Ovary (tissue), 9 donors: Measurements from ENCODE around the gene RMND5B. TPM values are rescaled to one million over a fixed set of nuclear protein-coding genes. Genes with fewer than 3 reads are reported as not detected.

ENCODE experiments used
- DNase-seq, 5 donors: peaks; one replicate each; pipeline ENCODE4 v3.0.0-alpha.2; 2019 to 2020
- H3K27ac ChIP-seq, 2 donors: fragments of 200-600 bp; one replicate each; pipeline versions ENCODE4 v1.5.1 to v1.8.0; 2019 to 2022
- H3K27me3 ChIP-seq: fragments of 200-600 bp; one replicate; pipeline ENCODE4 v1.8.0; 2022
- H3K36me3 ChIP-seq: fragments of 200-600 bp; sonication (generic); one replicate; pipeline ENCODE4 v1.5.1; 2019
- H3K4me1 ChIP-seq: one replicate; pipeline ENCODE4 v1.8.1; 2013; ENCODE audit warnings: mild to moderate bottlenecking, moderate library complexity; ENCODE audit not compliant: insufficient read depth
- H3K4me3 ChIP-seq: fragments of 200-600 bp; sonication (generic); one replicate; pipeline ENCODE4 v1.5.1; 2017
- H3K9me3 ChIP-seq, 2 donors: fragments of 200-600 bp in 1 of 2; sonication (generic) in 1 of 2; one replicate each; pipeline versions ENCODE4 v1.5.1 to v1.8.1; 2013 to 2019; ENCODE audit warnings: mild to moderate bottlenecking in 1 of 2, moderate library complexity in 1 of 2
- EP300 ChIP-seq: sonication (generic); formaldehyde crosslinking; IDR thresholded peaks from one replicate; pipeline ENCODE4 v1.6.1; 2017; ENCODE audit warnings: antibody characterized with exemption
- POLR2A ChIP-seq: fragments of 450-650 bp; IDR thresholded peaks from one replicate; pipeline ENCODE4 v1.6.1; 2017; ENCODE audit warnings: antibody characterized with exemption, mild to moderate bottlenecking, moderate library complexity
- WGBS, 3 donors: extraction: QIAGEN DNeasy Blood & Tissue Kit in 1 of 3; methylation state at CpG; one replicate each; pipeline versions ENCODE4 v1.1.5 to v1.1.7; 2013 to 2017; 5-methylcytosine and 5-hydroxymethylcytosine counted together
- intact Hi-C, 4 donors: fragments of 100-400 bp; cut with DNase I; formaldehyde crosslinking; loops; one replicate each; pipeline versions ENCODE4 v1.11.0 to v1.15.1; 2022 to 2023
- polyA plus RNA-seq, 2 donors: library from polyadenylated mRNA; stranded (reverse); fragments of 200-250 nt in 1 of 2; fragments of 350-450 nt in 1 of 2; fragmentation: Illumina TruSeq in 1 of 2; extraction: RNeasy Lipid Tissue Mini Kit (QIAGEN cat#74804) in 1 of 2; gene quantifications; one replicate each; pipeline ENCODE4 v1.2.3, GENCODE V29; 2013 to 2014
- total RNA-seq, 7 donors: library from RNA; depleted of rRNA in 2 of 7; stranded (reverse); fragments of >200 nt in 2 of 7; fragmentation: NEBNext Ultra II Directional in 3 of 7; extraction: Animal tissue kit (Norgen Biotek cat#: 25700) in 3 of 7; gene quantifications; one replicate each; pipeline versions ENCODE4 v1.1.0 to v1.2.4, GENCODE V29; 2016 to 2023
- TF ChIP-seq, protein P1 (sequence below), 3 donors: fragments of 450-650 bp in 2 of 3; fragments of 200-600 bp in 1 of 3; IDR thresholded peaks; one replicate each; pipeline versions ENCODE4 v1.5.1 to v1.8.0; 2016 to 2022; ENCODE audit warnings: antibody characterized with exemption in 3 of 3, mild to moderate bottlenecking in 1 of 3
- donor health status: DM: no; HTN: no; CAD: no; lungs with moderate emphysema.
- donor health status: DM: no; HTN: no; CAD: no.
- donor health status: Bipolar disorder and iron deficiency.
- donor health status: DM: yes; HTN: yes; CAD: no.
- donor health status: DM: no; HTN: no; CAD: no.
- donor health status: DM: yes; HTN: yes; CAD: no.

RMND5B gene
- total and polyA plus RNA-seq, 9 donors: 13.8 to 43.2 (median 31.2) TPM

GRCh38 chr5:178182158-178182876 lies 51.5 kb downstream of the RMND5B start:
- Histone ChIP-seq H3K4me3 (no peak overlapping the region), H3K9me3 (no peaks in the 10 kb centered on the region), H3K36me3 (no peaks in the 10 kb centered on the region), H3K27ac (no peak overlapping the region), H3K4me1 (no peaks in the 10 kb centered on the region), H3K27me3 (no peaks in the 10 kb centered on the region)
- WGBS, 3 donors: 29 to 40% (median 33%) methylated on average over 4 of the region's 4 CpGs
- no peak for DNase-seq
- TF ChIP-seq, protein P1, sequence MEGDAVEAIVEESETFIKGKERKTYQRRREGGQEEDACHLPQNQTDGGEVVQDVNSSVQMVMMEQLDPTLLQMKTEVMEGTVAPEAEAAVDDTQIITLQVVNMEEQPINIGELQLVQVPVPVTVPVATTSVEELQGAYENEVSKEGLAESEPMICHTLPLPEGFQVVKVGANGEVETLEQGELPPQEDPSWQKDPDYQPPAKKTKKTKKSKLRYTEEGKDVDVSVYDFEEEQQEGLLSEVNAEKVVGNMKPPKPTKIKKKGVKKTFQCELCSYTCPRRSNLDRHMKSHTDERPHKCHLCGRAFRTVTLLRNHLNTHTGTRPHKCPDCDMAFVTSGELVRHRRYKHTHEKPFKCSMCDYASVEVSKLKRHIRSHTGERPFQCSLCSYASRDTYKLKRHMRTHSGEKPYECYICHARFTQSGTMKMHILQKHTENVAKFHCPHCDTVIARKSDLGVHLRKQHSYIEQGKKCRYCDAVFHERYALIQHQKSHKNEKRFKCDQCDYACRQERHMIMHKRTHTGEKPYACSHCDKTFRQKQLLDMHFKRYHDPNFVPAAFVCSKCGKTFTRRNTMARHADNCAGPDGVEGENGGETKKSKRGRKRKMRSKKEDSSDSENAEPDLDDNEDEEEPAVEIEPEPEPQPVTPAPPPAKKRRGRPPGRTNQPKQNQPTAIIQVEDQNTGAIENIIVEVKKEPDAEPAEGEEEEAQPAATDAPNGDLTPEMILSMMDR (IDR thresholded peaks at IDR 0.05): no peak
- no peak for TF ChIP-seq POLR2A
- no peak for TF ChIP-seq EP300
- intact Hi-C loops: no loop called here

DNA sequence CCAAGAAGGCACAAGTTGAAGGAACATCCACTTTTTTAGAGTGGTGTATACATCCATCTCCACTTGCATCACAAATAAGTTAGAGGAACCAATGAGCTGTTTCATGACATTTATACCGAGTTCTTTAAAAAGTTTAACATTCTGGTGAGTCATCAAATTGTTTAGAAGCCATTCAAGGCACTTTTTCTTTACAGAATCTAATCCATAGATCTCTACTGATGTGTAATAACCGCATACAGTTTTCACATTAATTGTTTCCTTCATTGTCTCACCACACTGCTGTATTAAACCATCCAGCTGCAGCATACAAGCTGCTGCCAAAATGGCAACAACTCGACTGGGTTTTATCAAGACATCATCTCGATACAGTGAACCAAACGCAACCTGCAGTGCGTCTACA lies 55.6 kb downstream of the RMND5B start:
- TF ChIP-seq, protein P1 (IDR thresholded peaks at IDR 0.05): no peak
- TF ChIP-seq EP300: no peak
- TF ChIP-seq POLR2A: no peak
- H3K27me3 ChIP-seq: no peaks in the 10 kb centered on the region
- H3K9me3 ChIP-seq: no peaks in the 10 kb centered on the region
- no peak for DNase-seq
- WGBS, 3 donors: 32 to 44% (median 33%) methylated on average over 6 of the region's 6 CpGs
- no peaks in the 10 kb centered on the region for H3K36me3 ChIP-seq
- no peak overlapping the region for H3K27ac ChIP-seq
- no peak overlapping the region for H3K4me3 ChIP-seq
- intact Hi-C loops: no loop called here
- H3K4me1 ChIP-seq: no peaks in the 10 kb centered on the region

DNA sequence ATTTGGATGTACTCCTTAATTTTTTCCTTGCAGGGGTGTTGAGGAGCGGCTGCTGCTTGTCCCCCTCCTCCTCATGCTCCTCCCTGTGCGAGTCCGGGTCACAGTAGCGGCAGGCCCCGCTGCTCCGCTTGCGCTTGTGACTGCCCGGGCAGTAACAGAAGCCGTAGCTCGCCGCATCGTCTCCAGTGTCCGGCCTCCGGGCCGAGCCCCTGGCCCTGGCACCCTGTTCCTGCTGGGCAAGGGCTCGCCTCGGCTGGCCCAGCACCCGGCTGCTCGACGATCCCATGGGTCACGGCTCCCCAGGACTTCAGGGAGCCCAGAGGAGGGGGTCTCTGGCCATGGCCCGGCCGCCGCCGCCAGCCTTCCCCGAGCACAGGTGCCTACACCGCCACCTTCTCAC lies 56.2 kb downstream of the RMND5B start, which contains the start of gene GMCL2:
TSS of gene GMCL2 (minus strand) at position 358 of the 400 bp plus-strand sequence. CDS start at position 286, 72 bp downstream.
- no peak within 1 kb of the TSS for H3K27ac ChIP-seq
- no peaks in the 10 kb centered on the region for H3K4me1 ChIP-seq
- no peaks in the 10 kb centered on the region for H3K36me3 ChIP-seq
- DNase-seq: no peak
- 61 to 81% (median 61%) methylated on average over 27 of the region's 27 CpGs for WGBS, 3 donors
- no peak within 1 kb of the TSS for H3K4me3 ChIP-seq
- H3K27me3 ChIP-seq: no peaks in the 10 kb centered on the region
- no peaks in the 10 kb centered on the region for H3K9me3 ChIP-seq
- intact Hi-C loops: no loop called here
- no peak for TF ChIP-seq EP300
- TF ChIP-seq POLR2A: no peak
- TF ChIP-seq, protein P1 (IDR thresholded peaks at IDR 0.05): no peak

DNA sequence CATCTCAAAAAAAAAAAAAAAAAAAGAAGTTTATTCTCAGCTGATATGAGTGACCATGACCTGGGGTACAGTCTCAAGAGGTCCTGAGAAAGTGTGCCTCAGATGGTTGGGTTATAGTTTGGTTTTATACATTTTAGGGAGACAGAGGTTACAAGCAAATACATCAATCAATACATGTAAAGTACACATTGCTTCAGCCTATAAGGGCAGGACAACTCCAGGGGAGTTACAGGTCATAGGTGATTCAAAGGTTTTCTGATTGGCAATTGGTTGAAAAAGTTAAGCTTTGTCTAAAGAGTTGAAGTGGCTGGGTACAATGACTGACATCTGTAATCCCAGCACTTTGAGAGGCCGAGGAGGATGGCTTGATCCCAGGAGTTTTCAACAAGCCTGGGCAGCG lies 58.6 kb downstream of the RMND5B start:
- WGBS, 3 donors: 44 to 48% (median 44%) methylated on average over 2 of the region's 2 CpGs
- no peak overlapping the region for H3K27ac ChIP-seq
- H3K27me3 ChIP-seq: no peaks in the 10 kb centered on the region
- TF ChIP-seq EP300 (no peak), POLR2A (no peak)
- TF ChIP-seq, protein P1 (IDR thresholded peaks at IDR 0.05): no peak
- H3K4me3 ChIP-seq: no peak overlapping the region
- intact Hi-C loops: no loop called here
- no peak for DNase-seq
- H3K4me1 ChIP-seq: no peaks in the 10 kb centered on the region
- no peaks in the 10 kb centered on the region for H3K36me3 ChIP-seq
- H3K9me3 ChIP-seq: no peaks in the 10 kb centered on the region
